Tracheal epithelial cell (primary cell): Measurements from ENCODE around the gene PCDHGA3. TPM values are rescaled to one million over a fixed set of nuclear protein-coding genes. Genes with fewer than 3 reads are reported as not detected.

ENCODE experiments used
- total RNA-seq: library from RNA; depleted of rRNA; stranded (reverse); fragments of >200 nt; gene quantifications from 2 replicates; pipeline ENCODE4 v1.2.1, GENCODE V29; 2014

The PCDHGA3 gene
- total RNA-seq, 1 donor from 2014 or later: 0.21 TPM

Other genes with a start within 250 kb of the PCDHGA3 start
- gene PCDHB2, start 249.2 kb upstream of the PCDHGA3 start, total RNA-seq: 0.43 and 1.4 TPM in 2 replicates
- 0.21 and 0.48 TPM in 2 replicates for gene PCDHB3, start 243.4 kb upstream of the PCDHGA3 start, total RNA-seq
- under 0.01 TPM in 1 of 2 replicates, not detected in the other for gene PCDHB4, start 222.0 kb upstream of the PCDHGA3 start, total RNA-seq
- 0.24 and 0.64 TPM in 2 replicates for gene PCDHB5, start 208.6 kb upstream of the PCDHGA3 start, total RNA-seq
- gene PCDHB6, start 193.8 kb upstream of the PCDHGA3 start, total RNA-seq: not detected in 2 replicates
- gene PCDHB7, start 171.2 kb upstream of the PCDHGA3 start, total RNA-seq: under 0.01 TPM in 1 of 2 replicates, not detected in the other
- gene PCDHB8, start 166.0 kb upstream of the PCDHGA3 start, total RNA-seq: under 0.01 TPM in 2 replicates
- under 0.01 TPM in 1 of 2 replicates, not detected in the other for gene PCDHB16, start 161.4 kb upstream of the PCDHGA3 start, total RNA-seq
- under 0.01 TPM in 1 of 2 replicates, not detected in the other for gene PCDHB9, start 156.7 kb upstream of the PCDHGA3 start, total RNA-seq
- gene PCDHB10, start 151.5 kb upstream of the PCDHGA3 start, total RNA-seq: under 0.01 and 0.21 TPM in 2 replicates
- 0.24 and 0.43 TPM in 2 replicates for gene PCDHB11, start 144.2 kb upstream of the PCDHGA3 start, total RNA-seq
- under 0.01 TPM in 1 of 2 replicates, not detected in the other for gene PCDHB12, start 135.1 kb upstream of the PCDHGA3 start, total RNA-seq
- gene PCDHB13, start 129.9 kb upstream of the PCDHGA3 start, total RNA-seq: 0.24 TPM in 1 of 2 replicates, not detected in the other
- 0.24 and 0.43 TPM in 2 replicates for gene PCDHB14, start 120.5 kb upstream of the PCDHGA3 start, total RNA-seq
- 0.21 and 0.24 TPM in 2 replicates for gene PCDHB15, start 98.4 kb upstream of the PCDHGA3 start, total RNA-seq
- gene SLC25A2, start 39.8 kb upstream of the PCDHGA3 start, total RNA-seq: not detected in 2 replicates
- gene TAF7, start 23.0 kb upstream of the PCDHGA3 start, total RNA-seq: 30.1 and 32.8 TPM in 2 replicates
- gene PCDHGA1, start 13.3 kb upstream of the PCDHGA3 start, total RNA-seq: under 0.01 TPM in 1 of 2 replicates, not detected in the other
- gene PCDHGA2, start 5.1 kb upstream of the PCDHGA3 start, total RNA-seq: 0.21 and 0.48 TPM in 2 replicates
- gene PCDHGB1, start 6.3 kb downstream of the PCDHGA3 start, total RNA-seq: 0.21 and 0.24 TPM in 2 replicates
- gene PCDHGA4, start 11.2 kb downstream of the PCDHGA3 start, total RNA-seq: 0.24 TPM in 1 of 2 replicates, not detected in the other
- under 0.01 TPM in 1 of 2 replicates, not detected in the other for gene PCDHGB2, start 16.2 kb downstream of the PCDHGA3 start, total RNA-seq
- 0.24 TPM in 1 of 2 replicates, not detected in the other for gene PCDHGA5, start 20.3 kb downstream of the PCDHGA3 start, total RNA-seq
- gene PCDHGB3, start 26.4 kb downstream of the PCDHGA3 start, total RNA-seq: 0.24 and 0.43 TPM in 2 replicates
- under 0.01 and 0.24 TPM in 2 replicates for gene PCDHGA6, start 30.1 kb downstream of the PCDHGA3 start, total RNA-seq
- gene PCDHGA7, start 38.9 kb downstream of the PCDHGA3 start, total RNA-seq: 0.21 and 0.24 TPM in 2 replicates
- gene PCDHGB4, start 43.9 kb downstream of the PCDHGA3 start, total RNA-seq: 0.64 and 5.3 TPM in 2 replicates
- 0.21 and 0.48 TPM in 2 replicates for gene PCDHGA8, start 48.8 kb downstream of the PCDHGA3 start, total RNA-seq
- 2.6 and 4.6 TPM in 2 replicates for gene PCDHGB5, start 54.1 kb downstream of the PCDHGA3 start, total RNA-seq
- gene PCDHGA9, start 58.9 kb downstream of the PCDHGA3 start, total RNA-seq: 0.72 and 0.85 TPM in 2 replicates
- gene PCDHGB6, start 64.2 kb downstream of the PCDHGA3 start, total RNA-seq: 0.48 and 0.64 TPM in 2 replicates
- 2.2 and 4.3 TPM in 2 replicates for gene PCDHGA10, start 69.2 kb downstream of the PCDHGA3 start, total RNA-seq
- 1.1 and 3.4 TPM in 2 replicates for gene PCDHGB7, start 73.8 kb downstream of the PCDHGA3 start, total RNA-seq
- 2.2 and 2.6 TPM in 2 replicates for gene PCDHGA11, start 77.2 kb downstream of the PCDHGA3 start, total RNA-seq
- 1.7 and 3.9 TPM in 2 replicates for gene PCDHGA12, start 86.7 kb downstream of the PCDHGA3 start, total RNA-seq
- gene PCDHGC3, start 132.1 kb downstream of the PCDHGA3 start, total RNA-seq: 20.0 and 20.2 TPM in 2 replicates
- under 0.01 and 0.48 TPM in 2 replicates for gene PCDHGC4, start 141.2 kb downstream of the PCDHGA3 start, total RNA-seq
- gene PCDHGC5, start 145.3 kb downstream of the PCDHGA3 start, total RNA-seq: 0.21 and 1.2 TPM in 2 replicates